ENCODE results near the gene CCDC80.
"Not testable (repeated sequence)": the region's sequence is repeated elsewhere in the genome, so short reads cannot be mapped to it uniquely, and the experiment has no call there.

The CCDC80 gene

DNA sequence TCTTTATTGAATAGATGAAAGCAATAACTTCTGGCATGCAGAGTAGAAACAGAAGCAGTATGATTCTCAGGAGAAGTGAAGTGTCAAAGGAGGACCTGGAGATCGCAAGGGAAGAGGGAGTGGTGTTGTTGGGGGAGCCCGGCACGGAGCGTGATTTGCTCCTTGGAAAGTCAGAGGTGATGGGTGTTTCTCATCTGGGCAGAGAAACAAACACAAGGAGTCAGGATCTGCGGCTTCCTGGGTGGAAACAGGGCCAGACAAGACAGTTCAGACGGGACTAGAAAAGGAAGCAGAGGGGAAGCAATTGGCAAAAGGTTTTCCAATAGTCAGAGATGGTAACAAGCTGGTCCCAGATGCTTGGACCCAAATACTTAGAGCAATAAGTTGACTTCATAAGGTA lies 34.4 kb upstream of the CCDC80 start:
- Mint-ChIP-seq H3K4me3 (peak overlapping the region; percentile 35), H3K4me1 (ENCODE audit: low read depth) (peaks cover 81% of the 10 kb centered on the region), H3K27ac (peak overlapping the region; percentile 67), H3K9me3 (peaks cover 4% of the 10 kb centered on the region), H3K36me3 (ENCODE audit: low read depth) (peaks cover 21% of the 10 kb centered on the region), H3K27me3 (ENCODE audit: low read depth) (peaks cover 4% of the 10 kb centered on the region)
- DNase-seq (ENCODE audit: low spot score): no peak

GRCh38 chr3:112672716-112673541 lies 32.0 kb upstream of the CCDC80 start:
- H3K36me3 Mint-ChIP-seq (ENCODE audit: low read depth): peaks cover 16% of the 10 kb centered on the region
- no peaks in the 10 kb centered on the region for H3K9me3 Mint-ChIP-seq
- peak overlapping the region; percentile 89 for H3K27ac Mint-ChIP-seq
- H3K27me3 Mint-ChIP-seq (ENCODE audit: low read depth): peaks cover 4% of the 10 kb centered on the region
- peak overlapping the region; percentile 55 for H3K4me3 Mint-ChIP-seq
- peak; percentile 44 for DNase-seq (ENCODE audit: low spot score)
- H3K4me1 Mint-ChIP-seq (ENCODE audit: low read depth): peaks cover 84% of the 10 kb centered on the region

DNA sequence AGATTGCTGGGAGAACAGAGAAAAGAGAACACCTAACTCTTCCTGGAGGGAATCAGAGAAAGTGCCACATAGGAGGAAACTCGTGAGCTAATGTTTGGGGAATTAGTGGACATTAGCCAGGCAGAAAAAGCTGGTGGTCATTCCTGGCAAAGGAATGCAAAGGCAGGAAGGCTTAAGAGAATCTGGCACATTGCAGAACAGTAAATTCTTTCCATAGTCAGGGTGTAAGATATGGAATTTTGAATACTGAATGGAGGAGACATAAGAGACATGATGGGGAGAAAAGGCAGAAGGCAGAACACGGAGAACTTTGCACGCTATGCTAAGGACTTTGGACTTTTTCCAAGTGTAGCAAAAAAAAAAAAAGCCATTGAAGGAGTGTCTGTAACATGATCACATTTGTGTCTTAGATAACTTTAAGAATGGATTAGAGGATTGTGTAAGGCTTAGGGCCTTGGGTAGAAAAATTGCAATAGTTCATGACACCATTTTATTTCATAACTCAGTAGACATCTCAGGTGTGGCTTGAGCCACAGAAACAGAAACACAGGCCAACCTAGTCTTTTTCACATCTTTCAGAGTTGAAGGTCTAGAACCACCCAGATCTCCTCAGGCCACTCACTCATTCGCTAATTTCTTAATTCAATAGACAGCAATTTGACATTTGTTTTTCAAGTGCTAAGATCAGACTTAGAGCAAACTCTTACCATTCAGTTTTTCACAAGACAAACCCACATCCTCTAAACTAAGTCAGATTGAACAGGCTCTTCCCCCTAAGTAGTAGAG lies 31.2 kb upstream of the CCDC80 start:
- H3K27me3 Mint-ChIP-seq (ENCODE audit: low read depth): peaks cover 11% of the 10 kb centered on the region
- H3K36me3 Mint-ChIP-seq (ENCODE audit: low read depth): peaks cover 12% of the 10 kb centered on the region
- H3K9me3 Mint-ChIP-seq: no peaks in the 10 kb centered on the region
- DNase-seq (ENCODE audit: low spot score): no peak
- H3K4me3 Mint-ChIP-seq: peak overlapping the region; percentile 55
- peak overlapping the region; percentile 89 for H3K27ac Mint-ChIP-seq
- peaks cover 83% of the 10 kb centered on the region for H3K4me1 Mint-ChIP-seq (ENCODE audit: low read depth)

GRCh38 chr3:112670824-112671223 lies 29.9 kb upstream of the CCDC80 start:
- Mint-ChIP-seq H3K36me3 (ENCODE audit: low read depth) (peaks cover 11% of the 10 kb centered on the region), H3K27ac (peak overlapping the region; percentile 89), H3K4me1 (ENCODE audit: low read depth) (peaks cover 70% of the 10 kb centered on the region), H3K4me3 (peak overlapping the region; percentile 25), H3K9me3 (peaks cover 4% of the 10 kb centered on the region), H3K27me3 (ENCODE audit: low read depth) (peaks cover 12% of the 10 kb centered on the region)
- DNase-seq (ENCODE audit: low spot score): no peak

- peaks cover 40% of the 10 kb centered on the region for H3K4me1 Mint-ChIP-seq (ENCODE audit: low read depth)
- H3K9me3 Mint-ChIP-seq: peaks cover 11% of the 10 kb centered on the region
- H3K27ac Mint-ChIP-seq: no peak overlapping the region
- H3K4me3 Mint-ChIP-seq: no peak overlapping the region
- H3K36me3 Mint-ChIP-seq (ENCODE audit: low read depth): peaks cover 8% of the 10 kb centered on the region
- H3K27me3 Mint-ChIP-seq (ENCODE audit: low read depth): peaks cover 11% of the 10 kb centered on the region
- no peak for DNase-seq (ENCODE audit: low spot score)
These were observed 26.7 kb upstream of the CCDC80 start for GRCh38 chr3:112667599-112667998.

DNA sequence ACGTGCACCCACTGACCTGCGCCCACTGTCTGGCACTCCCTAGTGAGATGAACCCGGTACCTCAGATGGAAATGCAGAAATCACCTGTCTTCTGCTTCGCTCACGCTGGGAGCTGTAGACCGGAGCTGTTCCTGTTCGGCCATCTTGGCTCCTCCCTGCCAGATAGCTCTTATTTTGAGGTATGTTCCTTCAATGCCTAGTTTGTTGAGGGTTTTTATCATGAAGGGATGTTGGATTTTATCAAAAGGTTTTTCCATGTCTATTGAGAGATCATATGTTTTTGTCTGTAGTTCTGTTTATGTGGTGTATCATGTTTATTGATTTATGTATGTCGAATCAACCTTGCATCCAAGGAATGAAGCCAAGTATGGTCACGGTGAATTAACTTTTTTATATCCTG lies 24.1 kb upstream of the CCDC80 start:
- Mint-ChIP-seq H3K4me1 (ENCODE audit: low read depth) (peaks cover 16% of the 10 kb centered on the region), H3K9me3 (peaks cover 11% of the 10 kb centered on the region), H3K27me3 (ENCODE audit: low read depth) (peaks cover 20% of the 10 kb centered on the region)
- not testable (repeated sequence) for H3K27ac Mint-ChIP-seq; DNase-seq (ENCODE audit: low spot score); H3K36me3 Mint-ChIP-seq (ENCODE audit: low read depth); H3K4me3 Mint-ChIP-seq

DNA sequence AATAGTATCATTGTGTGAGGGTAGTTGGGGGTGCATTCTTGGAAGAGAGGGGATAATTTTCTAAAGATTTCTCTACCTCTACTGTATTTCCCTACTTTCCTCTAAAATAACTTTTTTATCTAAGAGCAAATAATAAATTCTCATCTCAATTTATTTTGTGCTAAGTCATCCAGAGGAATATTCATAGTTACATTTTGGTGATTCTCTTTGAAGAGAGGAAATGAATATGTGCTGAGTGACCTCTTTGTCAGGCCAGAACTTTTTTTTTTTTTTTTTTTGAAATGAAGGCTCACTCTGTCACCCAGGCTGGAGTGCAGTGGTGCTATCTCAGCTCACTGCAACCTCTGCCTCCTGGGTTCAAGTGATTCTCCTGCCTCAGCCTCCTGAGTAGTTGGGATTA lies 15.1 kb upstream of the CCDC80 start:
- DNase-seq (ENCODE audit: low spot score): no peak
- Mint-ChIP-seq H3K27ac (no peak overlapping the region), H3K9me3 (peaks cover 7% of the 10 kb centered on the region), H3K36me3 (ENCODE audit: low read depth) (peaks cover 2% of the 10 kb centered on the region), H3K27me3 (ENCODE audit: low read depth) (peaks cover 22% of the 10 kb centered on the region), H3K4me3 (no peak overlapping the region), H3K4me1 (ENCODE audit: low read depth) (peaks cover 8% of the 10 kb centered on the region)

DNA sequence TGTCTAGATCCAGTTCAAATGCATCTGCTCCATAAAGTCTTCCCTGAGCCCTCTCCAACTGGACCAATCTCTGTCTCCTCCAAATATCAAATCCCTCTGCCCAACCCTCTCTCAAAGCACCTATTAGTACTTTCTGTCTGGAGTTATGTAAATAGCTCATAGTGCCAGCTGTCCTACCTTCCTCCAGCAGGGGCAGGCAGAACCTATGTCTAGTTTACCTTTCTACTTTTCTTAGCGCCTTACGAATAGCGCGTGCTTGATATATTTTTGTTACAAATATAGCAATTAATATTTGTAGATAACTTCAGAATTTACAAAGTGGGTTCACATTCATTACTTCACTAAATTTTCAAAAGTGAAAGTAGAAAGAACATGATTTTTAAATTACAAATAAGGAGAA lies 14.0 kb upstream of the CCDC80 start:
- no peak overlapping the region for H3K27ac Mint-ChIP-seq
- H3K36me3 Mint-ChIP-seq (ENCODE audit: low read depth): peaks cover 2% of the 10 kb centered on the region
- no peak overlapping the region for H3K4me3 Mint-ChIP-seq
- H3K27me3 Mint-ChIP-seq (ENCODE audit: low read depth): peaks cover 21% of the 10 kb centered on the region
- DNase-seq (ENCODE audit: low spot score): no peak
- H3K9me3 Mint-ChIP-seq: peaks cover 7% of the 10 kb centered on the region
- H3K4me1 Mint-ChIP-seq (ENCODE audit: low read depth): peaks cover 9% of the 10 kb centered on the region

DNA sequence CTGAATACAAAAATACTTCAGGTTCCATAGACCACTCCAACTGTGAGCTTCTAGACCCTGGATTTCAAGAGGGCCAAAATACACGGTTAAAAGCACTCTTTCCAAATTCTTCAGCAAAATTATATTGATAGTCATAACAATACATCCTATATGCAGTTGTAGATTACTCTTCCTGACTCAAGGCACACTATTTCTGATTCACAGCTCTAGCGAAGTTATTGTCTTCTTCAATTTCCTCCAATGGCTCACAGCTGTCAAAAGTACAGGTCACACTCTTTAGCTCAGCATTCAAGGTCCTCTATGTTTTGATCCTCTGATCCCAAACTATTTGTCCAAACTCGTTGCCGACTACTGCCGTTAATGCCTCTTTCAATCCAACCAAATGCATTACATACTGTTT lies 13.5 kb upstream of the CCDC80 start:
- H3K4me3 Mint-ChIP-seq: no peak overlapping the region
- DNase-seq (ENCODE audit: low spot score): no peak
- peaks cover 2% of the 10 kb centered on the region for H3K36me3 Mint-ChIP-seq (ENCODE audit: low read depth)
- H3K9me3 Mint-ChIP-seq: peaks cover 7% of the 10 kb centered on the region
- peaks cover 13% of the 10 kb centered on the region for H3K4me1 Mint-ChIP-seq (ENCODE audit: low read depth)
- H3K27ac Mint-ChIP-seq: no peak overlapping the region
- H3K27me3 Mint-ChIP-seq (ENCODE audit: low read depth): peaks cover 21% of the 10 kb centered on the region

DNA sequence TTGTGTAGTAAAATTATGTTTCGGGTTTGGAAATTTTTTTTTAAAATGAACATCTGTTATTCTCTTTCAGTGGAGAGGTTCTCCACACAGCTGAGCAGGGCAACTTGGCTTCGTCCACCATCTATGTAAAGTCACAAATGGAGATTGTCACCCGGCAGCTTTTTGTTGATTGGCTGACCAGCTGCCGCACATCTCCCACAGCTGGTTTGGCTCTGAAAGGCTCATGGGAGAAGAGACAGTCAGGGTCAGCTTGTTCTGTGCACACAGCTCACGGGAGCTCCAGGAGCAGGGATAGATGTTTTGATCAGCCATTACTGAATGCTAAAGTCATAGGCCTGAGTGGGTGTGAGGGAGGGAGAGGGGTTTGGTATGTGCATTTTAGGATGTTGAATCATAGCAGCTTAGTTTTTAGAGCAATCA lies 12.9 kb upstream of the CCDC80 start:
- no peak for DNase-seq (ENCODE audit: low spot score)
- no peak overlapping the region for H3K4me3 Mint-ChIP-seq
- H3K27me3 Mint-ChIP-seq (ENCODE audit: low read depth): peaks cover 21% of the 10 kb centered on the region
- H3K27ac Mint-ChIP-seq: no peak overlapping the region
- peaks cover 7% of the 10 kb centered on the region for H3K9me3 Mint-ChIP-seq
- peaks cover 19% of the 10 kb centered on the region for H3K4me1 Mint-ChIP-seq (ENCODE audit: low read depth)
- H3K36me3 Mint-ChIP-seq (ENCODE audit: low read depth): peaks cover 2% of the 10 kb centered on the region

DNA sequence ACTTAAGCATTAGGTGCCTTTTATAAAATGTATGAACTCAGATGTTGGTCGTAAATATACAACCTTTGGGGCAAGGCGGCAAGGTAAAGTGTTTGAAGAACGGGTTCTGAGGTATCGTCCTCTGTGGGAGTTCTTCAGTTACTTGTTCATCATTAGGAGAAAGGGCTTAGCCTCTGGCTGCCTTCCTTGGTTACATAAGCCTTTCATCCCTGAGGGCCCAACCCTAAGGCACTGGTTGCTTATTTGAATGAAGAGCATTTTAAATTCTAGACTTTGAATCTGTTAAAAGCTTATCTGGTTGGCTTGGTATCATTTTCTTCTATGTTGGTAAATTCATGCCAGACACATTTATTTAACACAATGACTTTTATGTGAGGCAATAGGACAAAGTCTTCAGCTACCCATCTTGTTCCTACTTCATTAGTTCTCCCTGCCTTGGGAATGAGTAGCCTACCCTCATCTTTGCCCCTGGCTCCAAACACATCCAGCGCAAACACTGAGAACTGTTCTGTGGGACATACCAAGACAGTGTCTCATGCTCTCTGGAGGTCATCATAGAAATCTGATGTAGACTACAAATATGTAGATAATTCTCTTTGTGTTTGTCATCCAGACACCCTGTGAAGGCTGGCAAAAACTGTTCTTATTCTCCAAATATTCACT lies 12.4 kb upstream of the CCDC80 start:
- Mint-ChIP-seq H3K27me3 (ENCODE audit: low read depth) (peaks cover 20% of the 10 kb centered on the region), H3K9me3 (peaks cover 2% of the 10 kb centered on the region), H3K36me3 (ENCODE audit: low read depth) (peaks cover 4% of the 10 kb centered on the region), H3K4me1 (ENCODE audit: low read depth) (peaks cover 22% of the 10 kb centered on the region), H3K27ac (no peak overlapping the region), H3K4me3 (no peak overlapping the region)
- DNase-seq (ENCODE audit: low spot score): no peak

GRCh38 chr3:112651516-112651915 lies 10.6 kb upstream of the CCDC80 start:
- no peak overlapping the region for H3K27ac Mint-ChIP-seq
- H3K9me3 Mint-ChIP-seq: no peaks in the 10 kb centered on the region
- peaks cover 15% of the 10 kb centered on the region for H3K27me3 Mint-ChIP-seq (ENCODE audit: low read depth)
- no peak overlapping the region for H3K4me3 Mint-ChIP-seq
- H3K36me3 Mint-ChIP-seq (ENCODE audit: low read depth): peaks cover 4% of the 10 kb centered on the region
- H3K4me1 Mint-ChIP-seq (ENCODE audit: low read depth): peaks cover 26% of the 10 kb centered on the region
- no peak for DNase-seq (ENCODE audit: low spot score)

- peaks cover 15% of the 10 kb centered on the region for H3K27me3 Mint-ChIP-seq (ENCODE audit: low read depth)
- H3K4me3 Mint-ChIP-seq: no peak overlapping the region
- peaks cover 27% of the 10 kb centered on the region for H3K4me1 Mint-ChIP-seq (ENCODE audit: low read depth)
- DNase-seq (ENCODE audit: low spot score): no peak
- no peak overlapping the region for H3K27ac Mint-ChIP-seq
- H3K36me3 Mint-ChIP-seq (ENCODE audit: low read depth): peaks cover 4% of the 10 kb centered on the region
- no peaks in the 10 kb centered on the region for H3K9me3 Mint-ChIP-seq
These were observed 10.1 kb upstream of the CCDC80 start for GRCh38 chr3:112651071-112651470.

GRCh38 chr3:112650482-112650881 lies 9.5 kb upstream of the CCDC80 start:
- Mint-ChIP-seq H3K27ac (no peak overlapping the region), H3K36me3 (ENCODE audit: low read depth) (peaks cover 4% of the 10 kb centered on the region), H3K9me3 (no peaks in the 10 kb centered on the region), H3K27me3 (ENCODE audit: low read depth) (peaks cover 15% of the 10 kb centered on the region), H3K4me3 (no peak overlapping the region), H3K4me1 (ENCODE audit: low read depth) (peaks cover 27% of the 10 kb centered on the region)
- no peak for DNase-seq (ENCODE audit: low spot score)

Measured in T-helper 2 cell treated with Interferon-gamma antibody and Interleukin-4, amounts not matched to agents 5 μg/mL and 100 μg/mL, for 36 hours (primary cell).